CD4-positive, alpha-beta T cell treated with Interleukin-15 for 4 hours (primary cell): ENCODE data around the gene GON4L.
"Not testable (repeated sequence)": the region's sequence is repeated elsewhere in the genome, so short reads cannot be mapped to it uniquely, and the experiment has no call there.

ENCODE experiments used
- DNase-seq: peaks from one replicate; pipeline ENCODE4 v3.0.0-alpha.2; 2020; ENCODE audit warnings: low spot score

Gene GON4L

GRCh38 chr1:155877945-155878344, 20.9 kb upstream of the GON4L start:
- DNase-seq, result no peak

DNA sequence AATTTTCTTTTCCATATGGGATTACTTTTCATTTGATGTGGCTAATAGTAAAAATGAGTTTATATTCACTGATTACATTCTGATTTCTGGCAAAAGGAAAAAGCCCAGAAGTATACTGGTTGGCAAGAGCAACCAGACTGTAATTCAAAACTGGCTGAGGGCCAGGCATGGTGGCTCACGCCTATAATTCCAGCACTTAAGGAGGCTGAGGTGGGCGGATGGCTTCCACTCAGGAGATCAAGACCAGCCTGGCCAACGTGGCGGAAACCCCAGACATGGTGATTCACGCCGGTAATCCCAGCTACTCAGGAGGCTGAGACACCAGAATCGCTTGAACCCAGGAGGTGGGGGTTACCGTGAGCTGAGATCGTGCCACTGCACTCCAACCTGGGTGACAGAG, 16.8 kb upstream of the GON4L start:
- no peak for DNase-seq

- DNase-seq, result no peak
These were observed 15.5 kb upstream of the GON4L start for GRCh38 chr1:155872527-155872926.

- no peak for DNase-seq
These were observed 14.4 kb upstream of the GON4L start for GRCh38 chr1:155871390-155871789.

DNA sequence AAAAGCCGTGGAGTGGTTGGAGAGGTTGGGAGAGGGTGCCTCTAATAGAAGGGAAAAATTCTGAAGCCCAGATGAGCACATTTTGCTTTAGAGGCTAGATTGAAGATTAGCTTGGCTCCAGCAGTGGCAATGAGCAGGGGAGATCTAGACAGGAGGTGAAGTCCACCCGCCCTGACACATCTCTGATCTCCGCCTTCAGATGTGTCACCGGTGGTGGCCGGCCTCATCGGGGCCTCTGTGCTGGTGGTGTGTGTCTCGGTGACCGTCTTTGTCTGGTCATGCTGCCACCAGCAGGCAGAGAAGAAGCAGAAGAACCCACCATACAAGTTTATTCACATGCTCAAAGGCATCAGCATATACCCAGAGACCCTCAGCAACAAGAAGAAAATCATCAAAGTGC, 10.8 kb upstream of the GON4L start:
- no peak for DNase-seq

- no peak for DNase-seq
These were observed 7.4 kb upstream of the GON4L start for GRCh38 chr1:155864393-155864792.

GRCh38 chr1:155861896-155862295, 4.9 kb upstream of the GON4L start:
- DNase-seq, result no peak

GRCh38 chr1:155860970-155861510, 4.0 kb upstream of the GON4L start:
- no peak for DNase-seq

DNA sequence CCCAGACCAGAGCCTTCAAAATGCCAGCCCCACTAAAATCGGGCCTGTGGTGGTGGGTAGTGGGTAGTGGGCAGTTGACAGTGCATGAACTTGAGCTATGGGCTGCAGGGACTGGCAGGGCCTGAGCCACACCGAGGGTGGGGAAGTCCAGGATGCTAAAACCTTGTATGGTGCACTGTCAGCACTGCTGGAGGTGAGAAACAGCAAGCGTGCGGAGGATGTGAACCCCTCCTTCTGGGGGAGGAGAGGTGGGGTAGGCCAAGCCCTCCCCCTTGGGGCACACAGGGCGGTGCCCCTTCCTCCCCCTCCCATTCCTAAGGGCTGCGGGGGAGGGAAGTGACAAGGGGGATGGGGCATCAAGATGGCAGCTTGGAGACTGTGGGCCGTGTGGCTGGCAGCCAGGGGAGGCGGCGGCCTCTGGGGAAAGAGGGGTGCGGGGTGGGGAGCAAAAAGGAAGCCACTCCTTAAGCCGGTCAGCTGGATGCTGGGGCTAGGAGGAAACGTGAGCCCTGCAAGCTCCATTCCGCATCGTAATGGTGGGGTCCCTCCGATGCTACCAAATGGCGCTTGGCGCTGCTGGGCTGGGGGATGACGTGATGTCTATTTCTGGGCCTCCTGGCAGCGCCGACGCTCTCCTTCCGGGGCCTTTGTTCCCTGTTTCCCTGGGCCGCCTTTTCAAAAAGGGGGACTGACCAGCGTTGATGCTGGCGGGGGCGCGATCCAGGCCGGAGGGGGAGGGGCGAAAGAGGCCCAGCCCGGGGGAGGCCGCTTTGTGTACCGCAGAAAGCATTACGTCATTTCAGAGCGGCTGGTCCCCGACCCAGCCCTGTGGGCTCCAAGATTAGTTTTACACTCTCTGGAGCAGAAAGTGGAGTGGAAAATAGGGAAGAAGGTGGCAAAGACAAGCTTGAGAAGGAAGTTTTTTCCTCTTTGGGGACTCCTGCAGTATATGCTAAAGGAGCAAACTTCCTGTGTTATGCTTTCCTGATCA, 3.2 kb upstream of the GON4L start:
- peak; percentile 77 for DNase-seq

- peak; percentile 94 for DNase-seq
These were observed 2.3 kb upstream of the GON4L start, which contains the start of gene SYT11 for GRCh38 chr1:155859234-155859829. Gene SYT11 (plus strand): TSS chr1:155859567. CDS start chr1:155859762, 195 bp downstream.

- DNase-seq, result no peak
These were observed 1.8 kb upstream of the GON4L start for GRCh38 chr1:155858800-155859233.

DNA sequence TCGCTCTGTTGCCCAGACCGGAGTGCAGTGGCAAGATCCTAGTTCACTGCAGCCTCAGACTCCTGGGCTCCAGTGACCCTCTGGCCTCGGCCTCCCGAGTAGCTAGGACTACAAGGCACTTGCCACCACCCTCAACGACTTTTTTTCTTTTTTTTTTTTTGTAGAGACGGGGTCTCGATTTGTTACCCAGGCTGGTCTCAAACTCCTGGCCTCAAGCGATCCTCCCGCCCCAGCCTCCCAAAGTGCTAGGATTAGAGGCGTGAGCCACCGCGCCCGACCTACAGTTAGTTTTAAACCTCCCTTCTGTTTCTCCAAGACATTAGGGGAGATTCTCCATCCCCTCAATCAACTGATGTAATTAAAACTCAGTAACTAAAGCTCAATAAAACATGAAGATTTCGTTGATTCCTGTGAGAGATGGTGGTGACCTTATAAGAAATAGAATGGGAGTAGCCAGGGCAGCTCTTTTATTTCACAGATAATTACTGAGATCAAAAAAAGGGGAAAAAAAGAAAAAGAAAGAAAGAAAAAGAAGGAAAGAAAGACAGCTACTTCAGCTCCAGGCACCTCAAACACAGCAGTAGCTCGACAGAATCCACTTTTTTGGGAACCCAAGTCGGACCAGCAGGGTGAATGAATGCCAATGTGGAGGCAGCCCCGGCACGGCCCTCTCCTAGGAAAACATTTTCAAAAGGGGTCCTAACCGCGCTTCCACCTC, 598 bp downstream of the GON4L start:
- no peak for DNase-seq

DNA sequence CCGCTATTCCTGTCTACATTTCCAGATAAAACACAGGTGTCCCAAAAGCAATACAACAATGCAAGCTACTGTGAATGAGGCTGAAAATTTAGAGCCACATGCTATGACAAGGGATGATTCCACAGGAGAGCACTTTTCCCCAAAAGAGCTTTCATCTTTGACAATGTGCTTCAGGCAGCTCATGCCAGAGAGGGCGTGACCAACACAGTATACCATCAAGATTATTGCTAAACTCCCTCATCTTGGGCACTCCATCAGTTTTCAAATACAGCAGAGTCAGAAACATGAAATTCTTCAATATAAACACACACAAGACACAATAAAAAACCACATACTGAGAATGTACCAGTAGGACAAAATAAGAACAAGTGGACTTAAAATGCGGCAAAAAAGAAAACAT, 6.7 kb downstream of the GON4L start:
- no peak for DNase-seq

GRCh38 chr1:155847823-155848529, 9.0 kb downstream of the GON4L start:
- DNase-seq, result peak; percentile 50

DNA sequence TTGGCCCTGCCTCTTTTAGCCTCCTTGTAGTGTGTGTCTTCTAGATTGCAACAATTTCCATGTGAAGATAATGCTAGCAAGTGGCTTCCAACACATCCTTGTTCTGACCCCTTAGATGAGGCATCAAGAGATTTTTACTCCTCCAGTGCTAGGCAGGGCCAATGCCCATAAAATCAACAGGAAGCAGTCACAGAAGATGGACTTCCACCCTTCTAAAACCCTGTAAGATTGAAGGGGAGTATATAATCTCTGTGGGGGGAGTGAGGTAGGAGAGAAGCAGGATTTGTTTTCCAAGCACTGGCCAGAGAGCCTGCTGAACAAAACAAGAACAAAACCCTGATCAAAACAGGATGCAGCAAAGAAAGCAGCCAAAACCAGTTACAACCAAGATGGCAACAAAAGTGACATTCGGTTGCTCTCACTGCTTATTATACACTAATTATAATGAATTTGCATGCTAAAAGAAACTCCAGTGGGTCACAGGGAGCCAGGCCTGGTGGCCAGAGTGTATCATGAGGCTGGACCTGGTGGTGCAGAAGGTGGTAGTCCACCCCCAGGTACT, 12.1 kb downstream of the GON4L start:
- no peak for DNase-seq

DNA sequence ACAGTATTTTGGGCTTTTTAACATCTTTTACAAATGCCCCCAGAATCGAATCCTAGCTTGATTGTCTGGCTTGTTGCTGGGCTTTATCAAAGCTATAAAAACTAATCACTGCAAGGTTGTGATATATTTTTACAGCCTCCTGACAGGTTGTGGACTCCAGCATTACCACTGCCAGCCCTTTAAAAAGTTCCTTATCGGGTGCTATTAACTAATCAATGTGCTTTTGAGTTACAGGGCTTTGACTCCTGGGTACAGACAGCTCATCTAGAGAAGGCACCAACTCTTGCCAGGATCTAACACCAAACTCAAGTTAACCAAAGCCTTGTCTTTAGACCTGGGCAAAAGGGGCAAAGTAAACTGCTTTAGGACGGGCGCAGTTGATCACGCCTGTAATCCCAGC, 16.6 kb downstream of the GON4L start:
- DNase-seq, result no peak

- no peak for DNase-seq
These were observed 21.5 kb downstream of the GON4L start for GRCh38 chr1:155835548-155835947.

DNA sequence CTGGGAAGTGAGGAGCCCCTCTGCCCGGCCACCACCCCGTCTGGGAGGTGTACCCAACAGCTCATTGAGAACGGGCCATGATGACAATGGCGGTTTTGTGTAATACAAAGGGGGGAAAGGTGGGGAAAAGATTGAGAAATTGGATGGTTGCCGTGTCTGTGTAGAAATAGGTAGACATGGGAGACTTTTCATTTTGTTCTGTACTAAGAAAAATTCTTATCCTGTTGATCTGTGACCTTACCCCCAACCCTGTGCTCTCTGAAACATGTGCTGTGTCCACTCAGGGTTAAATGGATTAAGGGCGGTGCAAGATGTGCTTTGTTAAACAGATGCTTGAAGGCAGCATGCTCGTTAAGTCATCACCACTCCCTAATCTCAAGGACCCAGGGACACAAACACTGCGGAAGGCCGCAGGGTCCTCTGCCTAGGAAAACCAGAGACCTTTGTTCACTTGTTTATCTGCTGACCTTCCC, 22.1 kb downstream of the GON4L start:
- not testable (repeated sequence) for DNase-seq

GRCh38 chr1:155834296-155834926, 22.6 kb downstream of the GON4L start:
- no peak for DNase-seq

DNA sequence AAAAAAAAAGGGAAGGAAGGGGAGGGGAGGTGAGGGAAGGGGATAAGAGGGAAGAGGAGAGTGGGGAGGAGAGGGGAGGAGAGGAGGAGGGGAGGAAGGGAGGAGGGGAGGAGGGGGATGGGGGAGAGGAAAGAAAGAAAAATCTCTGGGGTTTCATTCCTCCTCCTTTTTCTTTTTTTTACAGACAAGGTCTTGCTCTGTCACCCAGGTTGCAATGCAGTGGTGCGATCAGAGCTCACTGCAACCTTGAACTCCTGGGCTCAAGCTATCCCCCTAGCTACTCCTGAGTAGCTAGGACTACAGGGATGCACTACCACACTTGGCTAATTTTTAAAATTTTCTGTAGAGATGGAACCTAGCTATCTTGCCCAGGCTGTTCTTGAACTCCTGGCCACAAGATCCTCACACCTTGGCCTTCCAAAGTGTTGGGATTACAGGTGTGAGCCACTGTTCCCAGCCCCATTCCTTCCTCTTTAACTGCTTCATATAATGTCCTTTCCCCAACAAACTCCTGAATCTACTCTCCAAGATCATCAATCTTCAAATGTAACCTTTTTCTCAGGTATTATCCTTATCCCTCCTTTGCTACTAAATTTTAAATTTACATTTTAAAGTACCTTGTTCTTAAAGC, 23.2 kb downstream of the GON4L start:
- DNase-seq, result no peak
